H1 (cell line): ENCODE measurements around the gene C1orf116. TPM values are rescaled to one million over a fixed set of nuclear protein-coding genes. Genes with fewer than 3 reads are reported as not detected.

Source experiments
- CTCF ChIA-PET: fragments of 300-600 bp; sonication (Branson Sonifier 250); formaldehyde crosslinking; loops from one replicate; lab custom pipeline; 2021; ENCODE audit not compliant: partially characterized antibody; lab: Charles Lee
- POLR2A ChIA-PET: fragments of 300-600 bp; sonication (Branson Sonifier 250); formaldehyde crosslinking; loops from one replicate; lab custom pipeline; 2021; ENCODE audit warnings: inconsistent platforms; ENCODE audit not compliant: partially characterized antibody; lab: Charles Lee
- DNase-seq, 2 experiments: peaks; one replicate each; pipeline versions ENCODE4 v3.0.0 to v3.0.0-alpha.2; 2010 to 2022; ENCODE audit warnings: low spot score in 2 of 2, low read depth in 1 of 2, mixed read lengths in 1 of 2
- FAIRE-seq: peaks from 2 replicates; lab custom pipeline; 2011; peaks lifted over from hg19 to GRCh38; lab: Jason Lieb, UNC
- H2AFZ ChIP-seq: 2 replicates; pipeline ENCODE4 v1.8.1; 2012; ENCODE audit warnings: low read length, inconsistent platforms
- H2AK5ac ChIP-seq: 2 replicates; pipeline ENCODE4 v1.6.1; 2013; ENCODE audit warnings: low read depth, low read length
- H2BK120ac ChIP-seq: replicated peaks from 2 replicates; pipeline ENCODE3; 2013; ENCODE audit warnings: low read depth, low read length, inconsistent platforms
- H2BK12ac ChIP-seq: 2 replicates; pipeline ENCODE4 v1.6.1; 2013; ENCODE audit warnings: low read depth, low read length
- H2BK15ac ChIP-seq: 2 replicates; pipeline ENCODE4 v1.6.1; 2013; ENCODE audit warnings: low read length
- H2BK20ac ChIP-seq: 2 replicates; pipeline ENCODE4 v1.6.1; 2013; ENCODE audit warnings: low read length
- H2BK5ac ChIP-seq: 2 replicates; pipeline ENCODE4 v1.6.1; 2013; ENCODE audit warnings: low read depth, low read length
- H3K14ac ChIP-seq: 2 replicates; pipeline ENCODE4 v1.6.1; 2013; ENCODE audit warnings: inconsistent platforms; ENCODE audit not compliant: insufficient read length
- H3K18ac ChIP-seq: 2 replicates; pipeline ENCODE4 v1.6.1; 2013; ENCODE audit warnings: low read length; ENCODE audit errors: extremely low read depth
- H3K23ac ChIP-seq: 2 replicates; pipeline ENCODE4 v1.6.1; 2013; ENCODE audit warnings: inconsistent platforms; ENCODE audit not compliant: insufficient read length
- H3K23me2 ChIP-seq: 2 replicates; pipeline ENCODE4 v1.6.1; 2013; ENCODE audit warnings: low read depth, low read length
- H3K27ac ChIP-seq: 2 replicates; pipeline ENCODE4 v1.6.1; 2011; ENCODE audit warnings: low read depth, low read length, inconsistent platforms
- H3K27me3 ChIP-seq, 4 experiments: replicated peaks in 1 of 4; 1 replicate in 1 of 4; 2 replicates in 3 of 4; pipeline versions ENCODE4 v1.6.1 to v1.8.1; 2011 to 2013; ENCODE audit warnings: low read length in 3 of 4, mild to moderate bottlenecking in 3 of 4, inconsistent platforms in 2 of 4, mixed read lengths in 2 of 4, moderate library complexity in 1 of 4; ENCODE audit not compliant: control insufficient read depth in 3 of 4, insufficient read depth in 3 of 4; ENCODE audit errors: extremely low read depth in 1 of 4
- H3K36me3 ChIP-seq, 4 experiments: 2 replicates each; pipeline versions ENCODE4 v1.6.1 to v1.8.1; 2011 to 2013; ENCODE audit warnings: mild to moderate bottlenecking in 4 of 4, low read length in 3 of 4, moderate library complexity in 2 of 4, control low read depth in 1 of 4, inconsistent platforms in 1 of 4; ENCODE audit not compliant: insufficient read depth in 4 of 4, control insufficient read depth in 2 of 4
- H3K4ac ChIP-seq: replicated peaks from 2 replicates; pipeline ENCODE3; 2013; ENCODE audit warnings: low read length, low read depth, mixed read lengths, inconsistent platforms; ENCODE audit not compliant: insufficient read length
- H3K4me1 ChIP-seq, 4 experiments: replicated peaks in 1 of 4; 1 replicate in 1 of 4; 2 replicates in 3 of 4; pipeline versions ENCODE4 v1.6.1 to v1.8.1; 2011 to 2013; ENCODE audit warnings: low read length in 3 of 4, inconsistent platforms in 2 of 4, mixed read lengths in 1 of 4; ENCODE audit not compliant: insufficient read depth in 4 of 4, control insufficient read depth in 3 of 4
- H3K4me2 ChIP-seq, 2 experiments: 2 replicates each; pipeline versions ENCODE4 v1.6.1 to v1.8.1; 2011 to 2013; ENCODE audit warnings: low read depth in 2 of 2, low read length in 2 of 2, control low read depth in 1 of 2, inconsistent platforms in 1 of 2, mild to moderate bottlenecking in 1 of 2; ENCODE audit not compliant: insufficient read depth in 1 of 2
- H3K4me3 ChIP-seq, 4 experiments: fragments of 200-600, 300-600 bp in 1 of 4; sonication (generic), shearing (Covaris generic), sonication (Bioruptor Twin) in 1 of 4; 2 replicates each; pipeline versions ENCODE4 v1.5.1 to v1.8.1; 2011 to 2016; ENCODE audit warnings: low read length in 4 of 4, low read depth in 3 of 4, control low read depth in 2 of 4, inconsistent platforms in 2 of 4, mild to moderate bottlenecking in 2 of 4, mixed read lengths in 1 of 4, moderate library complexity in 1 of 4; ENCODE audit not compliant: insufficient read depth in 2 of 4; ENCODE audit errors: extremely low read depth in 1 of 4
- H3K56ac ChIP-seq: replicated peaks from 2 replicates; pipeline ENCODE3; 2013; ENCODE audit warnings: low read depth, mild to moderate bottlenecking, mixed read lengths, low read length, inconsistent platforms; ENCODE audit not compliant: insufficient read length
- H3K79me1 ChIP-seq: 2 replicates; pipeline ENCODE4 v1.6.1; 2013; ENCODE audit warnings: low read depth, low read length, control low read depth
- H3K79me2 ChIP-seq, 2 experiments: 2 replicates each; pipeline versions ENCODE4 v1.6.1 to v1.8.1; 2012 to 2013; ENCODE audit warnings: low read length in 2 of 2, mild to moderate bottlenecking in 2 of 2, inconsistent platforms in 1 of 2; ENCODE audit not compliant: insufficient read depth in 2 of 2, control insufficient read depth in 1 of 2
- H3K9ac ChIP-seq, 4 experiments: replicated peaks in 1 of 4; 1 replicate in 1 of 4; 2 replicates in 3 of 4; pipeline versions ENCODE4 v1.6.1 to v1.8.1; 2011 to 2013; ENCODE audit warnings: low read depth in 3 of 4, low read length in 3 of 4, control low read depth in 2 of 4, mild to moderate bottlenecking in 2 of 4, moderate library complexity in 2 of 4, inconsistent platforms in 1 of 4; ENCODE audit errors: extremely low read depth in 1 of 4
- H3K9me3 ChIP-seq, 2 experiments: 2 replicates each; pipeline versions ENCODE4 v1.6.1 to v1.8.1; 2012 to 2013; ENCODE audit warnings: mild to moderate bottlenecking in 2 of 2, moderate library complexity in 2 of 2, control low read depth in 1 of 2, inconsistent platforms in 1 of 2, low read depth in 1 of 2, low read length in 1 of 2, mixed read lengths in 1 of 2; ENCODE audit not compliant: insufficient read depth in 2 of 2
- H4K20me1 ChIP-seq, 2 experiments: replicated peaks in 1 of 2; 2 replicates each; pipeline versions ENCODE3 to v1.8.1; 2011 to 2013; ENCODE audit warnings: inconsistent platforms in 2 of 2, low read length in 2 of 2, mild to moderate bottlenecking in 1 of 2; ENCODE audit not compliant: insufficient read depth in 2 of 2, control insufficient read depth in 1 of 2
- H4K5ac ChIP-seq: 2 replicates; pipeline ENCODE4 v1.6.1; 2013; ENCODE audit warnings: low read length, low read depth, mixed read lengths, inconsistent platforms; ENCODE audit not compliant: insufficient read length
- H4K8ac ChIP-seq: 2 replicates; pipeline ENCODE4 v1.8.0; 2013; ENCODE audit warnings: mild to moderate bottlenecking, moderate library complexity, low read length, inconsistent platforms; ENCODE audit not compliant: insufficient read depth; ENCODE audit errors: extremely low read depth
- H4K91ac ChIP-seq: replicated peaks from 2 replicates; pipeline ENCODE3; 2013; ENCODE audit warnings: low read length, mixed read lengths, inconsistent platforms; ENCODE audit not compliant: insufficient read length
- BRCA1 ChIP-seq: IDR thresholded peaks from 2 replicates; pipeline ENCODE4 v1.6.1; 2012; ENCODE audit warnings: low read depth, low read length, improper control_type of control experiment
- CBX8 ChIP-seq: fragments of 300-800, 300-1000 bp; sonication (generic); IDR thresholded peaks from 2 replicates; pipeline ENCODE4 v1.7.1; 2016; ENCODE audit warnings: low read depth, low read length, borderline replicate concordance
- CTBP2 ChIP-seq: IDR thresholded peaks from 2 replicates; pipeline ENCODE4 v1.7.0; 2011; ENCODE audit warnings: borderline replicate concordance, mild to moderate bottlenecking, moderate library complexity, mixed read lengths, low read length; ENCODE audit not compliant: insufficient read depth, insufficient read length
- EP300 ChIP-seq, 2 experiments: IDR thresholded peaks; 1 replicate in 1 of 2; 2 replicates in 1 of 2; pipeline ENCODE4 v1.6.1; 2011 to 2012; ENCODE audit warnings: low read depth in 2 of 2, low read length in 2 of 2, mild to moderate bottlenecking in 2 of 2, borderline replicate concordance in 1 of 2, inconsistent platforms in 1 of 2, moderate library complexity in 1 of 2
- FOSL1 ChIP-seq: IDR thresholded peaks from 2 replicates; pipeline ENCODE4 v1.6.1; 2011; ENCODE audit warnings: mild to moderate bottlenecking, low read depth, low read length, moderate library complexity; ENCODE audit not compliant: insufficient read depth
- SIN3A ChIP-seq, 2 experiments: IDR thresholded peaks in 1 of 2; conservative IDR thresholded peaks in 1 of 2; 2 replicates each; pipeline ENCODE4 v1.6.1; 2011 to 2012; ENCODE audit warnings: low read length in 2 of 2, improper control_type of control experiment in 1 of 2, low read depth in 1 of 2, mild to moderate bottlenecking in 1 of 2
- WGBS, 2 experiments: shearing (Covaris generic) in 1 of 2; methylation state at CpG; one replicate each; pipeline versions ENCODE4 v1.1.6 to v1.1.7; 2013 to 2015; ENCODE audit warnings: low lambda C conversion rate in 2 of 2, mixed read lengths in 2 of 2, inconsistent platforms in 1 of 2, low coverage in 1 of 2, missing lambda C conversion rate in 1 of 2; ENCODE audit not compliant: insufficient replicate concordance in 2 of 2, insufficient coverage in 1 of 2, insufficient read length in 1 of 2; ENCODE audit errors: extremely low coverage in 1 of 2, missing lambda C conversion rate in 1 of 2; 5-methylcytosine and 5-hydroxymethylcytosine counted together
- polyA plus RNA-seq, 7 experiments: library from polyadenylated mRNA; depleted of rRNA in 3 of 7; stranded (reverse) in 5 of 7; unstranded in 2 of 7; fragments of >200 nt in 5 of 7; fragments of 200-250 nt in 2 of 7; gene quantifications; 1 replicate in 5 of 7; 2 replicates in 1 of 7; 4 replicates in 1 of 7; pipeline versions ENCODE4 v1.2.1 to v1.2.3, GENCODE V29; 2011 to 2013; ENCODE audit warnings: missing spikeins in 2 of 7, mixed read lengths in 2 of 7
- total RNA-seq: library from RNA; stranded (reverse); fragmentation: NEBNext Ultra II Directional; extraction: Animal tissue kit (Norgen Biotek cat#: 25700); gene quantifications from 2 replicates; pipeline ENCODE4 v1.2.1, GENCODE V29; 2021

C1orf116 gene
- total and polyA plus RNA-seq, 2 of the 8 experiments (the other 6 are each of a cell fraction or from before 2014, with no cell fraction given): 2.2 to 3.9 TPM

- H3K4ac ChIP-seq: no peak overlapping the region
- H3K27me3 ChIP-seq: no peaks in the 10 kb centered on the region
- no peak overlapping the region for H3K18ac ChIP-seq
- H3K23ac ChIP-seq: no peak overlapping the region
- no peaks in the 10 kb centered on the region for H3K79me2 ChIP-seq
- H2BK12ac ChIP-seq: no peak overlapping the region
- 91% methylated on average over 7 of the region's 7 CpGs; no CpG with 5 or more reads in 1 of the 2 experiments for WGBS, 2 experiments
- H4K91ac ChIP-seq: no peak overlapping the region
- H3K14ac ChIP-seq: no peak overlapping the region
- no peak overlapping the region for H2AFZ ChIP-seq
- no peak overlapping the region for H2AK5ac ChIP-seq
- H3K9me3 ChIP-seq: no peaks in the 10 kb centered on the region
- no peak overlapping the region for H2BK15ac ChIP-seq
- no peak overlapping the region for H2BK120ac ChIP-seq
- no peak overlapping the region for H3K4me3 ChIP-seq
- no peak for FAIRE-seq
- no peaks in the 10 kb centered on the region for H3K36me3 ChIP-seq
- H3K56ac ChIP-seq: no peak overlapping the region
- H3K4me1 ChIP-seq: peaks cover 0 to 3% (median 2%) of the 10 kb centered on the region in 4 experiments; a peak in 4 of 7 replicates
- ChIA-PET POLR2A (no interaction called here), CTCF (interaction anchor here (0.6 to 8.9 kb wide), 9 partner anchors 13 to 253 kb away, joined by 3 to 188 read pairs (median 4); partner anchors contain the start of genes IL20 and PIGR)
- H2BK5ac ChIP-seq: no peak overlapping the region
- H4K5ac ChIP-seq: no peak overlapping the region
- H4K8ac ChIP-seq: no peak overlapping the region
- H2BK20ac ChIP-seq: no peak overlapping the region
- DNase-seq: no peak
- no peaks in the 10 kb centered on the region for H3K23me2 ChIP-seq
- no peaks in the 10 kb centered on the region for H4K20me1 ChIP-seq
- TF ChIP-seq CBX8 (no peak), BRCA1 (no peak), CTBP2 (no peak), FOSL1 (no peak), EP300 (IDR thresholded peaks at IDR 0.05; ENCODE audit: borderline replicate concordance in 1 of 2, low read depth in 2 of 2, low read length in 2 of 2) (no peak), SIN3A (conservative IDR thresholded peaks at IDR 0.05 in 1 of 2, IDR thresholded peaks at IDR 0.05 in 1 of 2; ENCODE audit: low read depth in 1 of 2, low read length in 2 of 2) (no peak)
- no peaks in the 10 kb centered on the region for H3K79me1 ChIP-seq
- no peak overlapping the region for H3K9ac ChIP-seq
- no peak overlapping the region for H3K4me2 ChIP-seq
- H3K27ac ChIP-seq: no peak overlapping the region
These were observed 54.3 kb downstream of the C1orf116 start for GRCh38 chr1:206978259-206978658.
